GM12801 (cell line): Measurements from ENCODE around the gene ADGRF3.

Experiments used
- TF ChIP-seq, protein P1 (sequence below): IDR thresholded peaks from one replicate; pipeline ENCODE4 v1.5.1; 2011; ENCODE audit warnings: control low read depth; ENCODE audit not compliant: insufficient read length; ENCODE audit errors: extremely low read depth

Gene ADGRF3

DNA sequence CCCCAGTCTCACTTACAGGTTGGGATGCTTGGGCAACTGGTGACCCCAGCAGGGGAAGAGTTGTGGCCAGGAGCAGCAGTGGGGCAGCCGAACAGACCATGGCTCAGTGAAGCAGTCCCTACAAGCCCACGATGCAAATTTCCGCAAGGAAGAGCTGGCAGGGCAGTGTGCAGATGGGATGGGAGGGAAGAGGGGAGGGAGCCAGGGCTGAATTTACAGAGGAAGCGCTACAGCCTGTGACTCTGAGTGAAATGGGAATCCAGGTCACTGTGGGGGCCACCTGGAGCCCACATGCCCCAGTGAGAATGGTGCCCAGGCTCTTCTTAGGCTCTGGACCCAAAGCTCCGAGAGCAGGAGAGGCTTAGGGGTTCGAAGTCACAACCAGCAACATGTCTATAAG, 27.6 kb downstream of the ADGRF3 start:
- TF ChIP-seq, protein P1, sequence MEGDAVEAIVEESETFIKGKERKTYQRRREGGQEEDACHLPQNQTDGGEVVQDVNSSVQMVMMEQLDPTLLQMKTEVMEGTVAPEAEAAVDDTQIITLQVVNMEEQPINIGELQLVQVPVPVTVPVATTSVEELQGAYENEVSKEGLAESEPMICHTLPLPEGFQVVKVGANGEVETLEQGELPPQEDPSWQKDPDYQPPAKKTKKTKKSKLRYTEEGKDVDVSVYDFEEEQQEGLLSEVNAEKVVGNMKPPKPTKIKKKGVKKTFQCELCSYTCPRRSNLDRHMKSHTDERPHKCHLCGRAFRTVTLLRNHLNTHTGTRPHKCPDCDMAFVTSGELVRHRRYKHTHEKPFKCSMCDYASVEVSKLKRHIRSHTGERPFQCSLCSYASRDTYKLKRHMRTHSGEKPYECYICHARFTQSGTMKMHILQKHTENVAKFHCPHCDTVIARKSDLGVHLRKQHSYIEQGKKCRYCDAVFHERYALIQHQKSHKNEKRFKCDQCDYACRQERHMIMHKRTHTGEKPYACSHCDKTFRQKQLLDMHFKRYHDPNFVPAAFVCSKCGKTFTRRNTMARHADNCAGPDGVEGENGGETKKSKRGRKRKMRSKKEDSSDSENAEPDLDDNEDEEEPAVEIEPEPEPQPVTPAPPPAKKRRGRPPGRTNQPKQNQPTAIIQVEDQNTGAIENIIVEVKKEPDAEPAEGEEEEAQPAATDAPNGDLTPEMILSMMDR, result no peak

DNA sequence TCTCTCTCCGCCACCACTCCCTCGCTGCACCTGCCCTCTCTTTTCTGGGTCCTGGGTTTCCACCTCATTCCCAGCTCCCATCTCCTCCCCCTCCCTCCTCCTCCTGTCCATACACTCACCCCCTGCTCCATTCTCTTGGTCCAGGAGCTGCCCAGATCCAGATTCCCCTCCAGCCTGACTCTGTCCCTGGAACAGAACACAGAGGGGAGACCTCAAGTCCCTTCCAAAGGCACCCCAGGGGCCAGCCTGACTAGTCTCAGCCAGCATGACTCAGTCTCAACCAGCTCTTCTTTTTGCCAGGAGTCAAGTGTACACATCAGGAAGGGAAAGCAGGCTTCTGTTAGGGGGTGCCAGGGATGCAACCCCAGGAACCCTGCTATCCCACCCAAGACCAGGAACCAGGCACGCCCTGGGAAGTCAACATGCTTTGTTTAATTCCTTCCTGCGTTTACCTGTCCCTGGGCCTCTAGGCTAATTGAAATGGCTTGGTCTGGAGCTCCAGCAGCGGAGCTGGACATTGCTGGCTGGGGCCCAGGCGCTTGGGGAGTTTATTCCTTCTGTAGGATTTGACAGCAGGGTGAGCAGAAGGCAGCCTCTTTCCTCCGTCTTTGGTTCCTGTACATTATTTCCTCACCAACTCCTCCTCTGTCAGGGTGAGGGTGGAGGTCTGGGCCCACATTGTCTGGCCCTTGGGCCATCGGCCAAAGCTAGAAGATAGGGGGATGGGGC, 29.0 kb downstream of the ADGRF3 start:
- TF ChIP-seq, protein P1, result no peak

DNA sequence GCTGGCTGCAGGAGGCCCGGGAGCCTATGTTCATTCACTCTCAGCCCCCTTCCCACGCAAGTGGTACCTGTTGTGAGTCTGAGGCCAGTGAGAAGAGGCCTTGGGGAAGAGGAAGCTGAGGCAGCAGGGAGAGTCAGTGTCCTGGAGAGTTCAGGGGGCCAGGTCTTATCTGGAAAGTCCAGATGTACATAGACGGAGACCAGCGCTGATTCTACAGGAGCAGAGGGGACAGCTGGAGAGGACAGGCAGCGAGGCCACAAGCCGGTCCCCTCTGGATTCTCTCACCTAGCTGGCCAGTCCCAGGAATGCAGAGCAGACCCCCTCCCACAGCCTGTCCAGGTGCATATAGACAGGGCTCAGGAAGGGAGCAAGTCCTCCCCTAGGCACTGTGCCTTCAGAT, 29.7 kb downstream of the ADGRF3 start:
- TF ChIP-seq, protein P1, result no peak

DNA sequence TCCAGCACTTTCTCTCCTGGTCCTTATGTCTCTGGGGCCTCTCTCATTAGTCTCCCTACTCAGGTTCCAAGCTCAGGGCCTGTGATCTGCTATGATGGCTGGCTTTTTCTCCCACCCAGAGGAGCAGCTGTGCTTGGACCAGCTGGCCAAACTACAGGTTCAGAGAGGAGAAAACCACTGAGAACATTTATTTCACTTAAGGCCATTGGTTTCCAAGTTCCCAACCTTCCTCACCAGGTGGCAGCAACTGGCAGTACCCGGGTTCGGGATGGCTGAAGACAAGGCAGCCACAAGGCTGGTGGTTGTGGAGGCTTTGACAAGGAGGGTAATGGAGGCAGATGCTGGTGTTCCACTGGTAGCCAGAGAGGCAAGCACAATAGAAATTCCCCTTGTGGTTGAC, 30.5 kb downstream of the ADGRF3 start:
- TF ChIP-seq, protein P1, result no peak

DNA sequence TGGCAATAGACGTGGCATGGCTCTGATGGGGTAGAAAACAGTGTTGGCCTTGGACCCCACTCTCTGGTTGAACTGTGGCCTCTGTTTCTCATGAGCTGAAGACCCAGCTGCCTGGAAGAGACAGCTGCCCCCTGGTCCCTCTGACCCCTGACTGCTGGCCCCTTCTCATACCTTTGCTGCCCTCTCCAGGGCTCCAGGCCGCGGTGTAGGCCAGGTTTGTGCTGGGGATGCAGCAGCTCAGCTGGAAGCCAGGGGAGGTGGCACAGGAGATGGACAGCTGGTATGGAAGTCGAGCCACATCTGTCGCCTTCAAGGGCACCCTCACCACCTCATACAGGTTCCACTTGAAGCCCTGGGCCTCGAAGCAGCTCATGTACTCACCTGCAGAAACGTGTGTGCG, 32.3 kb downstream of the ADGRF3 start:
- TF ChIP-seq, protein P1, result no peak

GRCh38 chr2:26313446-26313845, 33.1 kb downstream of the ADGRF3 start:
- TF ChIP-seq, protein P1, result no peak

- TF ChIP-seq, protein P1, result no peak
Measured at GRCh38 chr2:26312471-26312870, 34.1 kb downstream of the ADGRF3 start.

DNA sequence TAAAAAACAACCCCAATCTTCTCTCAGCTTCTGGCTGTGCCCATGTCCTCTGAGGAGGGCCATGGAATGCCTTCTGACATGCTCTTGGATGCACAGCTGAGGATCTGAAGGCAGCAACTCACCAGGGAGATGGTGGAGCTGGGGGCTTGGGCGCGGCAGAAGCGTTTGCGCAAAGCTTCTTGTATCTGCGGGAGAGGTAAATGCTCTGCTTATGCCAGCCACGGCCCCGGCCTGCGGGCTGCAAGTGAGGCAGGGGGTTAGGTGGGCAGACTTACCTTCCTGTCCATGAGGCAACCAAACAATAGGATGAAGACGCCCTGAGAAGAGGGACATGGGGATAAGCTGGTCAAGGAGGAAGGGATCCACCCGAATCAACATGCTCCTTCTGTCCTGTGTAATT, 36.7 kb downstream of the ADGRF3 start:
- TF ChIP-seq, protein P1, result no peak
